Cardiac atrium fibroblast (primary cell): ENCODE measurements around the gene ZNF35. TPM values are rescaled to one million over a fixed set of nuclear protein-coding genes. Genes with fewer than 3 reads are reported as not detected.

Experiments
- total RNA-seq: library from RNA; depleted of rRNA; stranded (reverse); fragments of >200 nt; gene quantifications from 2 replicates; pipeline ENCODE4 v1.2.3, GENCODE V29; 2015

Gene ZNF35
- 7.3 and 9.9 TPM in 2 replicates for total RNA-seq

GRCh38 chr3:44648564-44649229 lies at the start of gene ZNF35:
ZNF35 (plus strand) TSS chr3:44648732; CDS start chr3:44651068, 2,336 bp downstream.

GRCh38 chr3:44624749-44625480 lies 23.6 kb upstream of the ZNF35 start, which contains the start of gene ZNF197:
ZNF197 (plus strand) TSS chr3:44625036; CDS start chr3:44629155, 4,119 bp downstream.

Other genes starting within 250 kb of the ZNF35 start
- gene ZNF445, start 171.1 kb upstream of the ZNF35 start, total RNA-seq: 2.5 and 4.5 TPM in 2 replicates
- 5.8 and 7.0 TPM in 2 replicates for gene ZKSCAN7, start 93.5 kb upstream of the ZNF35 start, total RNA-seq
- 0.32 and 0.90 TPM in 2 replicates for gene ZNF660, start 63.8 kb upstream of the ZNF35 start, total RNA-seq
- gene ZNF197, start 23.7 kb upstream of the ZNF35 start, total RNA-seq: 10.5 and 10.8 TPM in 2 replicates
- 3.6 and 5.4 TPM in 2 replicates for gene ZNF502, start 63.9 kb downstream of the ZNF35 start, total RNA-seq
- 3.1 and 11.9 TPM in 2 replicates for gene ZNF501, start 80.9 kb downstream of the ZNF35 start, total RNA-seq
- 17.5 and 19.0 TPM in 2 replicates for gene KIAA1143, start 112.9 kb downstream of the ZNF35 start, total RNA-seq
- gene KIF15, start 113.1 kb downstream of the ZNF35 start, total RNA-seq: 4.2 and 5.4 TPM in 2 replicates
- gene TMEM42, start 213.2 kb downstream of the ZNF35 start, total RNA-seq: 13.5 and 35.2 TPM in 2 replicates
- not detected in 2 replicates for gene TGM4, start 225.9 kb downstream of the ZNF35 start, total RNA-seq